Measurements from ENCODE around the gene RELT.

DNA sequence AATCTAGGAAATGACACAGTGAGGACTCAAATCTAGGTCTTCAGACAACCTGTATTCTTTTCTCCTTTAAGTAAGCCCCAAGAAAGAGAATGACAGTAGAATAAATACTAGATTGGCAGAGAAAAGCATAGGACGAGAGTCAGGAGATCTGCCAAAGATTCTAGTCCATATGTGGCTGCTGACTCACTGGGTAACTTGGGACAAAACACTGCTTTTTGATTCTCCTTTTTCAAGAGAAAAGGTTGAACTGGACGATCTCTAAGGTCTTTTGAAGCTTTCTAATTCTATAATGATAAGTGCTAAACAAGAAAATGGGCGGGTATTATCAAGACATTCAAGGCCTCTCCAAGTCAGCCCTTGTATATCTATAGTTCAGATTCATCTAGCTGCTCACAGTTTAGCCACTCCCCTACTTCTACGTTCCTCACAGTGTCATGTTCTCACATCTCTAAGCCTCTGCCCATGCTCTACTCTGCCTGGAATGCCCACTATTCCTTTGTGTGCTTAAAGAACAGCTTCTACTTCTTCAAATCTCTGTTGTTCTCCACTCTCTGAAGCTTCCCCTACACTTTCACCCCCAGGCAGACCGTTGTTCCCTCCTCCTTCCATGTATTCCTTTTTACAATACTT is 53.0 kb downstream of the RELT start:
- TF ChIP-seq CTCF (IDR thresholded peaks at IDR 0.05; ENCODE audit: low read length): no peak
- TF ChIP-seq EZH2phosphoT487 (IDR thresholded peaks at IDR 0.05; ENCODE audit: low read length): no peak
- TF ChIP-seq EZH2 (optimal IDR thresholded peaks at IDR 0.05; ENCODE audit: low read depth, low read length): no peak

All from MM.1S (cell line).